Body of pancreas (tissue), 4 donors: ENCODE data around the gene XIAP.

Experiments used
- POLR2A ChIP-seq, 3 donors: fragments of 450-650 bp; IDR thresholded peaks; one replicate each; pipeline ENCODE4 v1.6.1; 2016; ENCODE audit warnings: antibody characterized with exemption in 3 of 3, mild to moderate bottlenecking in 2 of 3
- TF ChIP-seq, protein P1 (sequence below), 7 experiments: fragments of 450-650 bp in 4 of 7; fragments of 200-600 bp in 3 of 7; sonication (generic) in 3 of 7; IDR thresholded peaks; one replicate each; pipeline ENCODE4 v1.5.1; 2016 to 2019; ENCODE audit warnings: antibody characterized with exemption in 7 of 7

DNA sequence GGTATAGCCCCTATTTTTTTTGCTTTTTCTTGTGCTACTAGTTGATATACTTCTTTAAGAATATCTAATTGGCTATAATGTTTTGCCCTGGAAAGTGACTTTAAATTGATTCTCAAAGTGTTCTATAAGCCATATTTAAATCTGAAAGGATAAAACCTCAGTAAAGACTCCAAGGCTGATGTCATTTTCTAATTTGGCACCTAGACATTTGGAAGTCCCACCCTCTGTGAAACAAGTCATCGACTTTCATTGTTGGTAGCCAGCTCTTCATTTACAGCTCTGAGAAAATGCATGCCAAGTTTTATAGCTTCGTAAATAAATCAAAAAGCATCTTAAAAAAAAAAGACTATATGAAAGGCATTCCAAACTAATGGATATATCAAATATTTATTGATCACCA, 83.6 kb downstream of the XIAP start:
- TF ChIP-seq, protein P1, sequence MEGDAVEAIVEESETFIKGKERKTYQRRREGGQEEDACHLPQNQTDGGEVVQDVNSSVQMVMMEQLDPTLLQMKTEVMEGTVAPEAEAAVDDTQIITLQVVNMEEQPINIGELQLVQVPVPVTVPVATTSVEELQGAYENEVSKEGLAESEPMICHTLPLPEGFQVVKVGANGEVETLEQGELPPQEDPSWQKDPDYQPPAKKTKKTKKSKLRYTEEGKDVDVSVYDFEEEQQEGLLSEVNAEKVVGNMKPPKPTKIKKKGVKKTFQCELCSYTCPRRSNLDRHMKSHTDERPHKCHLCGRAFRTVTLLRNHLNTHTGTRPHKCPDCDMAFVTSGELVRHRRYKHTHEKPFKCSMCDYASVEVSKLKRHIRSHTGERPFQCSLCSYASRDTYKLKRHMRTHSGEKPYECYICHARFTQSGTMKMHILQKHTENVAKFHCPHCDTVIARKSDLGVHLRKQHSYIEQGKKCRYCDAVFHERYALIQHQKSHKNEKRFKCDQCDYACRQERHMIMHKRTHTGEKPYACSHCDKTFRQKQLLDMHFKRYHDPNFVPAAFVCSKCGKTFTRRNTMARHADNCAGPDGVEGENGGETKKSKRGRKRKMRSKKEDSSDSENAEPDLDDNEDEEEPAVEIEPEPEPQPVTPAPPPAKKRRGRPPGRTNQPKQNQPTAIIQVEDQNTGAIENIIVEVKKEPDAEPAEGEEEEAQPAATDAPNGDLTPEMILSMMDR (IDR thresholded peaks at IDR 0.05), result no peak
- no peak for TF ChIP-seq POLR2A (IDR thresholded peaks at IDR 0.05)
